Parathyroid adenoma (tissue), 2 donors: ENCODE measurements around the gene NECTIN1.
"Not testable (repeated sequence)": the region's sequence is repeated elsewhere in the genome, so short reads cannot be mapped to it uniquely, and the experiment has no call there.

Source experiments
- H2AFZ ChIP-seq: fragments of 300-600 bp; sonication (generic); one replicate; pipeline ENCODE4 v1.7.0; 2017; ENCODE audit warnings: antibody characterized with exemption, mild to moderate bottlenecking
- H3K27ac ChIP-seq: fragments of 300-600 bp; sonication (generic); one replicate; pipeline ENCODE4 v1.7.0; 2017
- H3K27me3 ChIP-seq: fragments of 300-600 bp; sonication (generic); one replicate; pipeline ENCODE4 v1.7.0; 2017; ENCODE audit warnings: low read length; ENCODE audit not compliant: control insufficient read depth, insufficient read depth
- H3K36me3 ChIP-seq: fragments of 300-600 bp; sonication (generic); one replicate; pipeline ENCODE4 v1.7.0; 2017; ENCODE audit warnings: low read length; ENCODE audit not compliant: control insufficient read depth, insufficient read depth
- H3K4me1 ChIP-seq: fragments of 300-600 bp; sonication (generic); one replicate; pipeline ENCODE4 v1.7.0; 2017; ENCODE audit warnings: control low read depth
- H3K4me2 ChIP-seq: fragments of 300-600 bp; sonication (generic); one replicate; pipeline ENCODE4 v1.7.0; 2017; ENCODE audit warnings: low read length
- H3K4me3 ChIP-seq: fragments of 300-600 bp; sonication (generic); one replicate; pipeline ENCODE4 v1.7.0; 2017; ENCODE audit warnings: low read depth, low read length
- H3K79me2 ChIP-seq: fragments of 300-600 bp; sonication (generic); one replicate; pipeline ENCODE4 v1.7.0; 2017; ENCODE audit warnings: control low read depth
- H3K9ac ChIP-seq: fragments of 300-600 bp; sonication (generic); one replicate; pipeline ENCODE4 v1.7.0; 2017; ENCODE audit warnings: mild to moderate bottlenecking
- H3K9me3 ChIP-seq: fragments of 300-600 bp; sonication (generic); one replicate; pipeline ENCODE4 v1.7.0; 2017; ENCODE audit warnings: low read length; ENCODE audit not compliant: control insufficient read depth
- CTCF ChIP-seq: fragments of 300-600 bp; sonication (generic); IDR thresholded peaks from one replicate; pipeline ENCODE4 v1.7.0; 2017; ENCODE audit warnings: antibody characterized with exemption, mild to moderate bottlenecking
- donor health status: primary hyperparathyroidism.

The NECTIN1 gene

DNA sequence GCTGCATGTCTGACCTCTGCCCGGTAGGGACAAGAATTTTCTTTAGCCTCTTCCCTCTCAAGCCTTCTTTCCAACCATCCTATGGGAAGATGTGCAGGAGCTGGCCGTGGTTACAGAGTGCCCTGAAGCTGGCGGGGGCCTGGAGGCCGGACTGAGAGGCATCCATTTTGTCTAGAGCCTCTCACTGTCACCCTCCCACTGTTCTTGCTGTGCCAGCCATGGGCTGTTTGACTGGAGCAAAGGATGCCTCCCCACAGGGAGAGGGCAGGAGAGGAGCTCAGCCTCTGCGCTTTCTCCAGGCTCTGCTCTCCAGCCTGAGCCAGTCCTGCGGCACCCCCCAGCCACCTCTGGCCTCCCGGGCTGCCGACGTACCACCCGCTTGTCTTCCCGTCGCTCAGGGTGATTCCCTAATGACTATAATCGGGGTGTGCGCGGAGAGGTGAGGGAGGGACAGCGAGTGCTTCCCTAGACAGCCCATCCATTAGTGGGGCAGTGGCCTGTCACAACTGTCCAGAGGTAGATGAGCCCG is 123.8 kb downstream of the NECTIN1 start:
- no peaks in the 10 kb centered on the region for H3K27me3 ChIP-seq
- H3K4me3 ChIP-seq = no peak overlapping the region
- no peak overlapping the region for H2AFZ ChIP-seq
- no peaks in the 10 kb centered on the region for H3K36me3 ChIP-seq
- H3K27ac ChIP-seq = no peak overlapping the region
- no peaks in the 10 kb centered on the region for H3K79me2 ChIP-seq
- H3K9ac ChIP-seq = no peak overlapping the region
- H3K4me1 ChIP-seq = no peaks in the 10 kb centered on the region
- TF ChIP-seq CTCF = no peak
- no peak overlapping the region for H3K4me2 ChIP-seq
- no peaks in the 10 kb centered on the region for H3K9me3 ChIP-seq

DNA sequence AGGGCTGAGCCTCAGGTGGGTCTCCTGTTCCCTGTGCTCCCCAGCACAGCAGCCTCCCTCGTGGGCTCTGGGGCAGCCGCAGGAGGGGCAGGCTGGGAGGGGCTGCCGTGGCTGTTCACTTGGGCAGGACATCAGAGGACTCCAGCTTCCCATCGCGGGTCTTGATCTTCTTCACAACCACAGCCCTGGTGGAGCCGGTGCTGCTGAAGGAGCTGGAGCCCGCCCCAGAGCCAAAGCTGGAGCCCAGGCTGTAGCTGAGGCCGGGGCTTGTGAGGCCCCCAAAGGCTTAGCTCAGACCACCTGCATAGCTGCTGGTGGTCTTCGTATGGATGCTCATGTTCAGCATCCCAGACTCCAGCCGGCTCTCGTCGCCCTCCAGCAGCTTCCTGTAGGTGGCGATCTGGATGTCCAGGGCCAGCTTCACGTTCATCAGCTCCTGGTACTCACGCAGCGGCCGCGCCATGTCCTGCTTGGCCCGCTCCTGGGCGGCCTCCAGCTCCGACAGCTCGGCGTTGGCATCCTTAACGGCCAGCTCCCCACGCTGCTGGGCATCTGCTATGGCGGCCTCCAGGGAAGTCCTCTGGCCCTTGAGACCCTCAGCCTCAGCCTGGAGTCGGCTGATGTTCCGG is 126.1 kb downstream of the NECTIN1 start:
- Histone ChIP-seq H3K4me3 (no peak overlapping the region), H3K4me2 (no peak overlapping the region), H3K36me3 (no peaks in the 10 kb centered on the region), H3K27ac (no peak overlapping the region), H3K27me3 (no peaks in the 10 kb centered on the region), H3K9me3 (no peaks in the 10 kb centered on the region), H2AFZ (no peak overlapping the region), H3K9ac (no peak overlapping the region), H3K4me1 (no peaks in the 10 kb centered on the region), H3K79me2 (no peaks in the 10 kb centered on the region)
- TF ChIP-seq CTCF = no peak

DNA sequence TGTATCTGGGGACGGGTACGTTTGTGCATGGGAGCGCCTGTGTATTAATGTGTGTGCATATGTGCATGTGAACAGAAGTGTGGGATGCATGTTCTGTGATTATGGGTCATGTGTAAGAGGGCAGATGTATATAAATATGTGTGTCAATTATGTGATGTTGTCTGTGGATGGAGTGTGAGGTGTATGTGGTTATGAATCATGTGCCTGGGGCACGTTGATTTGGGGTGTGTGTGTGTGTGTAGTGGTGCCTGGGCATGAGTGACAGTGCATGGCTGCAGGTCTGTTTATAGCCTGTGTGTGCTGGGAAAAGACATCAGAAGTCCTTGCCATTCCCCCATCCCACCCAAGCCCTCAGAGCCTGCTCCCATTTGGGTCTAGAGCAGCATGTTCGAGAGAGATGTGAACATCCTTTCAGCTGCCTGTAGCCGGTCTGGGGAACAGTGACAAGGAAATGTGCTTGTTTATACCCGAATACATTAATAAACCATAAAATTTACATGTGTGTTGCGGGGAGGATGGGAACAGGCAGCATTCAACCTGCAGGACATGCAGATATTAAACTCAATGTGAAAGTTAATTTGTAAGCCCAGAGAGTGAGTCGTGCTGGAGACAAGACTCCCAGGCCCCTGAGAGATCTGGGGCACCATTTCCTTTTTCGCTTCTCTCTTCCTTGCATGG is 129.0 kb downstream of the NECTIN1 start:
- no peak for TF ChIP-seq CTCF

DNA sequence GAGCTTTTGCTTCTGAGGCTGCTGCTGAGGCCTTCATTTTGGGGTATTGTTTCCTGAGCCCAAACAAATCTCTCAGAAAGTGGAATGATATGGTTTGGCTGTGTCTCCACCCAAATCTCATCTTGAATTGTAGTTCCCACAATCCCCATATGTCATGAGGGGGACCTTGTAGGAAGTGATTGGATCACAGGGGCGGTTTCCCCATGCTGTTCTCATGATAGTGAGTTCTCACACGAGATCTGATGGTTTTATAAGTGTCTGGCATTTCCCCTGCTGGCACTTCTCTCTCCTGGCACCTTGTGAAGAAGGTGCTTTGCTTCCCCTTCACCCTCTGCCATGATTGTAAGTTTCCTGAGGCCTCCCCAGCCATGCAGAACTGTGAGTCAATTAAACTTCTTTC is 133.1 kb downstream of the NECTIN1 start:
- not testable (repeated sequence) for H3K9ac ChIP-seq

More for the DNA sequence above, 129.0 kb downstream of the NECTIN1 start:
- H3K27ac ChIP-seq = no peak overlapping the region
- no peak overlapping the region for H3K9ac ChIP-seq
- no peaks in the 10 kb centered on the region for H3K79me2 ChIP-seq
- H3K4me1 ChIP-seq = no peaks in the 10 kb centered on the region
- H3K4me2 ChIP-seq = no peak overlapping the region
- no peak overlapping the region for H2AFZ ChIP-seq
- no peaks in the 10 kb centered on the region for H3K36me3 ChIP-seq
- no peaks in the 10 kb centered on the region for H3K9me3 ChIP-seq
- H3K4me3 ChIP-seq = no peak overlapping the region
- no peaks in the 10 kb centered on the region for H3K27me3 ChIP-seq

GRCh38 chr11:119594639-119595249 is 134.3 kb downstream of the NECTIN1 start:
- no peaks in the 10 kb centered on the region for H3K79me2 ChIP-seq
- H3K4me1 ChIP-seq = no peaks in the 10 kb centered on the region
- no peak overlapping the region for H3K4me2 ChIP-seq
- H3K27ac ChIP-seq = no peak overlapping the region
- no peaks in the 10 kb centered on the region for H3K36me3 ChIP-seq
- H3K4me3 ChIP-seq = no peak overlapping the region
- no peak for TF ChIP-seq CTCF
- H3K9ac ChIP-seq = no peak overlapping the region
- H3K27me3 ChIP-seq = no peaks in the 10 kb centered on the region
- H2AFZ ChIP-seq = no peak overlapping the region
- no peaks in the 10 kb centered on the region for H3K9me3 ChIP-seq

More for the DNA sequence above, 133.1 kb downstream of the NECTIN1 start:
- H3K9me3 ChIP-seq, H3K4me2 ChIP-seq, H3K79me2 ChIP-seq, H3K4me1 ChIP-seq, H3K27me3 ChIP-seq, H2AFZ ChIP-seq, H3K27ac ChIP-seq, H3K4me3 ChIP-seq, H3K36me3 ChIP-seq: not testable (repeated sequence)
